Fibroblast of the aortic adventitia (primary cell): ENCODE measurements around the gene ALG3. TPM values are rescaled to one million over a fixed set of nuclear protein-coding genes. Genes with fewer than 3 reads are reported as not detected.

Experiments used
- DNase-seq: peaks from one replicate; pipeline ENCODE4 v3.0.0-alpha.2; 2010; ENCODE audit warnings: low read depth
- H3K4me3 ChIP-seq: 2 replicates; pipeline ENCODE4 v1.5.1; 2011; ENCODE audit warnings: low read depth, mild to moderate bottlenecking, control low read depth, low read length, moderate library complexity
- total RNA-seq: library from RNA; depleted of rRNA; stranded (reverse); fragments of >200 nt; gene quantifications from 2 replicates; pipeline ENCODE4 v1.2.3, GENCODE V29; 2012; ENCODE audit warnings: low replicate concordance
- TF ChIP-seq, protein P1 (sequence below): IDR thresholded peaks from 2 replicates; pipeline ENCODE4 v1.5.1; 2011; ENCODE audit warnings: mild to moderate bottlenecking, low read length, control low read depth, inconsistent platforms; ENCODE audit not compliant: insufficient read depth

Gene ALG3
- total RNA-seq, 1 donor, result 34.0 TPM

GRCh38 chr3:184211718-184212117 is 37.0 kb downstream of the ALG3 start:
- TF ChIP-seq, protein P1, sequence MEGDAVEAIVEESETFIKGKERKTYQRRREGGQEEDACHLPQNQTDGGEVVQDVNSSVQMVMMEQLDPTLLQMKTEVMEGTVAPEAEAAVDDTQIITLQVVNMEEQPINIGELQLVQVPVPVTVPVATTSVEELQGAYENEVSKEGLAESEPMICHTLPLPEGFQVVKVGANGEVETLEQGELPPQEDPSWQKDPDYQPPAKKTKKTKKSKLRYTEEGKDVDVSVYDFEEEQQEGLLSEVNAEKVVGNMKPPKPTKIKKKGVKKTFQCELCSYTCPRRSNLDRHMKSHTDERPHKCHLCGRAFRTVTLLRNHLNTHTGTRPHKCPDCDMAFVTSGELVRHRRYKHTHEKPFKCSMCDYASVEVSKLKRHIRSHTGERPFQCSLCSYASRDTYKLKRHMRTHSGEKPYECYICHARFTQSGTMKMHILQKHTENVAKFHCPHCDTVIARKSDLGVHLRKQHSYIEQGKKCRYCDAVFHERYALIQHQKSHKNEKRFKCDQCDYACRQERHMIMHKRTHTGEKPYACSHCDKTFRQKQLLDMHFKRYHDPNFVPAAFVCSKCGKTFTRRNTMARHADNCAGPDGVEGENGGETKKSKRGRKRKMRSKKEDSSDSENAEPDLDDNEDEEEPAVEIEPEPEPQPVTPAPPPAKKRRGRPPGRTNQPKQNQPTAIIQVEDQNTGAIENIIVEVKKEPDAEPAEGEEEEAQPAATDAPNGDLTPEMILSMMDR, result no peak
- no peak overlapping the region for H3K4me3 ChIP-seq
- DNase-seq, result no peak

DNA sequence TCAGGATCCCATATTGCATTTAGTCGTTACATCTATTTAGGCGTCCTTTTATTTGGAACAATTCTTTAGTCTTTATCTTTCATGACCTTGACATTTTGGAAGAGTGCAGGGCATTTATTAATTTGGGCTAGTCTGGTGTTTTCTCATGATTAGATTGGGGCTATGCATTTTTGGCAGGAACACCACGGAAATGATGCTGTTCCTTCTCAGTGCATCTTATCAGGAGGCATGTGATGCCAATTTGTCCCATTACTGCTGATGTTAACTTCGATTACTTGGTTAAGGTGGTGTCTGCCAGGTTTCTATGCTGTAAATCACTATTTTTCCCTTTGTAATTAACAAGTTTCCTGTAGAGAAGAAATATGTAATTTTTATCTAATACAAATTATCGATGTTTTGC is 37.5 kb downstream of the ALG3 start:
- TF ChIP-seq, protein P1, result no peak
- DNase-seq, result no peak
- H3K4me3 ChIP-seq, result no peak overlapping the region

DNA sequence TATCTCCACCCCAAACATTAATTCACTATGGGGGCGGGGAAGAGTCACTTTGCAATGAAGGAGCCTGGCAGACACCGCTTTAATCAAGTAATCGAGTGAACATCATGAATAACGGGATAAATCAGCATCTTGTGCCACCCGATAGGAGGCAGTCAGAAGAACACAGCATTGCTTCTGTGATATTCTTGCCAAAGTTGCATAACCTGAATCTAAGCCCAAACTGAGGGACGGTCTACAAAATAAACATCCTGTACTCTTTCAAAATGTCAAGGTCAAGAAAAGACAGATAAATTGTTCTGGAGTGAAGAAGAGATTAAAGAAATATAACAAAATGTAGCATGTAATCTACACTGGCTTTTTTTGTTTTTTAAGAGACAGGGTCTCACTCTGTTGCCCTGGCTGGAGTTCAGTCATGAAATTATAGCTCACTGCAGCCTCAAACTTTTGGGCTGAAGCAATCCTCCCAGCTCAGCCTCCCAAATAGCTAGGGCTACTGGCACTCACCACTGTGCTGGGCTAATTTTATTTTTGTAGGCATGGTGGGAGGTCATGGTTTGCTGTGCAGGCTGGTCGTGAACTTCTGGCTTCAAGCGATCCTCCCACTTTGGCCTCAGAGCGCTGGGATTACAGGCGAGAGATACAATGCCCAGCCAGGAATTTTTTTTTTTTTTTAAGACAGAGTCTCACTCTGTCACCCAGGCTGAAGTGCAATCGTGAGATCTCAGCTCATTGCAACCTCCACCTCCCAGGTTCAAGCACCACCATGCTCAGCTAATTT is 39.4 kb downstream of the ALG3 start:
- H3K4me3 ChIP-seq, result no peak overlapping the region
- TF ChIP-seq, protein P1, result no peak
- DNase-seq, result no peak

- H3K4me3 ChIP-seq, result no peak overlapping the region
- no peak for DNase-seq
These were observed 45.2 kb downstream of the ALG3 start for GRCh38 chr3:184203526-184203925.

DNA sequence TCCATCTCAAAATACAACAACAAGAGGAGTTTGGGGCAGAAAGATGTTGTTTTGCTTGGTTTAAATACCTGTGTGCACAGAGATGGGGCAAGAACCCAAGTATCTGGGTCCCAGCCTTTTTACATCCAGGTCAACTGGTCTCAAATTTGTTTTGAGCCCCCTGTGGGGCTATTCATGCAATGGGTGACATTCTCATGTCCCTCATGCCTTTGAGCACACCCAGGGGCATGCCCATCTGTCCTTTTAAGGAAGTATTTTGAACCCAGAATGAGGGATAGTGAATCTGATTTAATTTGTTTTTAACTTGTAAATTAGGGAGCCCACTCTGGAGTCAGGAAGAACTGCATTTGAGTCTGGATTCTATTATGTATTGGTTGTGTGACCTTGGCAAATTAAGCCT is 47.9 kb downstream of the ALG3 start:
- no peak for DNase-seq
- no peak overlapping the region for H3K4me3 ChIP-seq
- TF ChIP-seq, protein P1, result no peak

More at GRCh38 chr3:184203526-184203925, 45.2 kb downstream of the ALG3 start:
- TF ChIP-seq, protein P1, result no peak

DNA sequence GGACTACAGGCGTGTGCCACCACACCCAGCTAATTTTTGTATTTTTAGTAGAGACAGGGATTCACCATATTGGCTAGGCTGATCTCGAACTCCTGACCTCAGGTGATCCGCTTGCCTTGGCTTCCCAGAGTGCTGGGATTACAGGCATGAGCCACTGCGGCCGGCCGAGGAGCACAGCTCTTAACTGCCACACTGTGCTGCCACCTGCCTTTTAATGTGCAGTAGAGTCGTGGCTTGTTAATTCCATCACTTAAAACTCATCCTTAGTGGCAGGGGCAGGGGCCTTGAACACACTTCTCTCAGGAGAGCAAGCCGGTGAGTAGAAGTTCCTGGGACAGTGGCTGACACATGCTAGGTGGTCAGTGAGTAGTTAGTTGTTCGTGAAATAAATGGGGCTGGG is 50.3 kb downstream of the ALG3 start:
- no peak overlapping the region for H3K4me3 ChIP-seq
- DNase-seq, result no peak
- TF ChIP-seq, protein P1, result no peak

- H3K4me3 ChIP-seq, result no peak overlapping the region
- no peak for DNase-seq
- TF ChIP-seq, protein P1, result no peak
These were observed 52.2 kb downstream of the ALG3 start for GRCh38 chr3:184196536-184196935.
